ENCODE results near the gene KRTAP9-3. TPM values are rescaled to one million over a fixed set of nuclear protein-coding genes. Genes with fewer than 3 reads are reported as not detected.

KRTAP9-3 gene
- total and polyA plus RNA-seq, 2 experiments from 2014 or later = not detected

- no peak for ATAC-seq
- no peak for DNase-seq (ENCODE audit: low spot score)
- H3K79me2 ChIP-seq (replicated peaks; ENCODE audit: insufficient read depth) = no peaks in the 10 kb centered on the region
- no peak for TF ChIP-seq JUNB (IDR thresholded peaks at IDR 0.05; ENCODE audit: unreplicated experiment)
- no peak for TF ChIP-seq ZNF114 (CRISPR knock-in tag; IDR thresholded peaks at IDR 0.05)
- TF ChIP-seq ZNF331 (CRISPR knock-in tag; IDR thresholded peaks at IDR 0.05; ENCODE audit: low read depth) = no peak
- TF ChIP-seq EZH2 (IDR thresholded peaks at IDR 0.05; ENCODE audit: low read depth, unreplicated experiment) = no peak
- TF ChIP-seq CREB1 (CRISPR knock-in tag; IDR thresholded peaks at IDR 0.05; ENCODE audit: low read depth) = no peak
- TF ChIP-seq ETS1 (IDR thresholded peaks at IDR 0.05) = no peak
- TF ChIP-seq REST (IDR thresholded peaks at IDR 0.05; ENCODE audit: unreplicated experiment) = no peak
- TF ChIP-seq NANOG (IDR thresholded peaks at IDR 0.05; ENCODE audit: borderline replicate concordance) = no peak
- TF ChIP-seq ZNF462 (CRISPR knock-in tag; IDR thresholded peaks at IDR 0.05) = no peak
- TF ChIP-seq CTCF (conservative IDR thresholded peaks at IDR 0.05; ENCODE audit: low read depth in 2 of 2) = no peak
- no peak for TF ChIP-seq POLR2AphosphoS5 (IDR thresholded peaks at IDR 0.05; ENCODE audit: low read depth)
- no peak for TF ChIP-seq STAT1 (IDR thresholded peaks at IDR 0.05; ENCODE audit: unreplicated experiment)
- TF ChIP-seq EZH2phosphoT487 (IDR thresholded peaks at IDR 0.05; ENCODE audit: unreplicated experiment) = no peak
- no peak overlapping the region for H2AFZ ChIP-seq
- H3K36me3 ChIP-seq (ENCODE audit: insufficient read depth) = no peaks in the 10 kb centered on the region
- no peaks in the 10 kb centered on the region for H3K4me1 ChIP-seq (ENCODE audit: insufficient read depth)
- H3K27me3 ChIP-seq (ENCODE audit: insufficient read depth) = no peaks in the 10 kb centered on the region
- H3K36me3 Mint-ChIP-seq (ENCODE audit: low read depth) = no peaks in the 10 kb centered on the region
- no peak overlapping the region for H3K27ac ChIP-seq (ENCODE audit: low read depth)
- no peak overlapping the region for H3K27ac Mint-ChIP-seq
- H3K9me2 ChIP-seq (ENCODE audit: insufficient read depth) = peaks cover 3% of the 10 kb centered on the region
- no peak overlapping the region for H3K4me3 ChIP-seq
- H4K20me1 ChIP-seq (replicated peaks; ENCODE audit: insufficient read depth) = no peaks in the 10 kb centered on the region
- H3K9me3 Mint-ChIP-seq = no peaks in the 10 kb centered on the region; the same call in 2 of the 3 replicates
- no peaks in the 10 kb centered on the region for H3K4me1 Mint-ChIP-seq
- H3K4me2 ChIP-seq = no peak overlapping the region
- H3K27me3 Mint-ChIP-seq (ENCODE audit: insufficient read depth, low read depth, poor library complexity) = peaks cover 4% of the 10 kb centered on the region
- no peaks in the 10 kb centered on the region for H3F3A ChIP-seq (replicated peaks; ENCODE audit: low read depth)
- H3K4me3 Mint-ChIP-seq = no peak overlapping the region
These were observed 31.0 kb downstream of the KRTAP9-3 start for GRCh38 chr17:41263212-41263611.
